ENCODE results near the gene MAFF.

Gene MAFF

DNA sequence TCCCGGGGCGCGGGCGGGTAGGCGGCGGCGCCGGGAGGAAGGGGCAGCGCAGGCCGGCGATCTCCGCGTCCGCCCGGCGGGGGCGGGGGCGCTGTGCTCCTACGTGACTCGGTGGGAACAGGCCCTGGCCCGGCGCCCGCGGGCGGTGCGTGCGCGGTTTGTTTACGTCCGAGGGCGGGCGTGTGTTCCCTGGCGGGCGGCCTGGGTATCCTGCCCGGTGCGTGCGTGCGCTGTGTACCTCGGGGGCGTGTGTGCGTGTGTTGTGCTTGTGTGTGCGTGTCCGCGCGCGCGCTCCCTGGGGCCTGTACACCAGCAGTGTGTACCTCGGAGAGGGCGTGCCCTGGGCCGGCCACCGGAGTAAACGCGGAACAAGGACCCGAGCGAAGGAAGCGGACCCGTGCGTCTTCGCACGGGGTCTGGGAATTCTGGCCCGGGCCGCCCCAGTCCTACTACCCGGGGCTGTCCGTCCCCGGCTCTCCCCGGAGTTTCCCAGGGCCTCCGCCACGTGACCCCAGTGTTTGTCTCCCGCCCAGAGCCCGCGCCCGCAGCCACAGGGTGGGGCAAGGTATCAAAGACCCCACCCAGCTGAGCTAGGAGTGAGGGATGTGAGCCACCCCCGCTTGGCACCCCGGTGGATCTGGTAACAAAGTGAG lies 769 bp downstream of the MAFF start:
- Histone ChIP-seq H2BK120ac (ENCODE audit: low read depth, low read length) (no peak overlapping the region), H4K91ac (ENCODE audit: low read depth, low read length, poor library complexity) (no peak overlapping the region), H3K27me3 (ENCODE audit: control insufficient read depth in 3 of 3, insufficient read depth in 3 of 3, low read depth in 1 of 3, low read length in 3 of 3) (peaks cover 0 to 23% (median 0%) of the 10 kb centered on the region in 3 experiments)

GRCh38 chr22:38203090-38203810 lies 1.5 kb downstream of the MAFF start:
- Histone ChIP-seq H2BK5ac (ENCODE audit: low read length) (no peak overlapping the region), H2AFZ (ENCODE audit: low read length) (peak overlapping the region; percentile 92), H3K36me3 (replicated peaks in 1 of 2; ENCODE audit: control insufficient read depth in 2 of 2, insufficient read depth in 2 of 2, low read length in 2 of 2) (peaks cover 0 to 2% of the 10 kb centered on the region in 2 donors), H3K18ac (ENCODE audit: low read length) (peak overlapping the region; percentile 96), H3K23ac (ENCODE audit: low read depth, low read length, poor library complexity) (peak overlapping the region; percentile 16), H3K4me1 (ENCODE audit: control insufficient read depth in 2 of 2, insufficient read depth in 1 of 2, low read depth in 1 of 2, low read length in 2 of 2) (peaks cover 8 to 10% of the 10 kb centered on the region in 2 donors), H4K91ac (ENCODE audit: low read depth, low read length, poor library complexity) (no peak overlapping the region), H3K4me2 (ENCODE audit: insufficient read depth, low read length, poor library complexity, severe bottlenecking) (peak overlapping the region; percentile 99), H3K9ac (ENCODE audit: low read depth, low read length, poor library complexity) (peak overlapping the region; percentile 72), H3K4me3 (ENCODE audit: low read length in 2 of 2) (peak overlapping the region; percentile 69 to 85), H2BK15ac (ENCODE audit: low read length) (no peak overlapping the region), H4K8ac (ENCODE audit: low read depth, low read length) (no peak overlapping the region), H3K4ac (ENCODE audit: low read length) (no peak overlapping the region), H3K27me3 (ENCODE audit: control insufficient read depth in 3 of 3, insufficient read depth in 3 of 3, low read depth in 1 of 3, low read length in 3 of 3) (peaks cover 0 to 23% (median 0%) of the 10 kb centered on the region in 3 experiments), H3K79me1 (ENCODE audit: low read depth, low read length) (peaks cover 2% of the 10 kb centered on the region), H3K27ac (replicated peaks; ENCODE audit: low read length) (no peak overlapping the region), H2AK5ac (ENCODE audit: low read depth, low read length) (peak overlapping the region; percentile 42), H3K9me3 (replicated peaks in 1 of 2; ENCODE audit: control insufficient read depth in 2 of 2, insufficient read depth in 1 of 2, low read depth in 1 of 2, low read length in 2 of 2) (peaks cover 0 to 1% of the 10 kb centered on the region in 2 donors), H2BK120ac (ENCODE audit: low read depth, low read length) (no peak overlapping the region), H3K14ac (ENCODE audit: low read length) (no peak overlapping the region), H2BK12ac (ENCODE audit: low read length) (peak overlapping the region; percentile 60)
- no peak for DNase-seq (ENCODE audit: low spot score)
- no CpG with 5 or more reads among the region's 19 CpGs for WGBS, 2 donors (ENCODE audit: extremely low coverage in 2 of 2, insufficient read length in 2 of 2, insufficient replicate concordance in 1 of 2)

More for the DNA sequence above, 769 bp downstream of the MAFF start:
- Histone ChIP-seq H3K79me1 (ENCODE audit: low read depth, low read length) (peaks cover 2% of the 10 kb centered on the region), H3K4me1 (ENCODE audit: control insufficient read depth in 2 of 2, insufficient read depth in 1 of 2, low read depth in 1 of 2, low read length in 2 of 2) (peaks cover 8 to 10% of the 10 kb centered on the region in 2 donors), H2BK12ac (ENCODE audit: low read length) (no peak overlapping the region), H2AK5ac (ENCODE audit: low read depth, low read length) (peak overlapping the region; percentile 42), H3K14ac (ENCODE audit: low read length) (peak overlapping the region; percentile 96), H3K4me3 (ENCODE audit: low read length in 2 of 2) (peak overlapping the region; percentile 69 to 85), H2AFZ (ENCODE audit: low read length) (peak overlapping the region; percentile 92), H3K23ac (ENCODE audit: low read depth, low read length, poor library complexity) (peak overlapping the region; percentile 95), H3K36me3 (replicated peaks in 1 of 2; ENCODE audit: control insufficient read depth in 2 of 2, insufficient read depth in 2 of 2, low read length in 2 of 2) (no peaks in the 10 kb centered on the region), H3K4me2 (ENCODE audit: insufficient read depth, low read length, poor library complexity, severe bottlenecking) (peak overlapping the region; percentile 99), H2BK15ac (ENCODE audit: low read length) (no peak overlapping the region), H3K27ac (replicated peaks; ENCODE audit: low read length) (no peak overlapping the region), H3K9me3 (replicated peaks in 1 of 2; ENCODE audit: control insufficient read depth in 2 of 2, insufficient read depth in 1 of 2, low read depth in 1 of 2, low read length in 2 of 2) (peaks cover 0 to 1% of the 10 kb centered on the region in 2 donors), H3K4ac (ENCODE audit: low read length) (no peak overlapping the region), H2BK5ac (ENCODE audit: low read length) (no peak overlapping the region), H3K9ac (ENCODE audit: low read depth, low read length, poor library complexity) (peak overlapping the region; percentile 97), H3K18ac (ENCODE audit: low read length) (peak overlapping the region; percentile 96), H4K8ac (ENCODE audit: low read depth, low read length) (no peak overlapping the region)
- no peak for DNase-seq (ENCODE audit: low spot score)
- no CpG with 5 or more reads among the region's 74 CpGs for WGBS, 2 donors (ENCODE audit: extremely low coverage in 2 of 2, insufficient read length in 2 of 2, insufficient replicate concordance in 1 of 2)

DNA sequence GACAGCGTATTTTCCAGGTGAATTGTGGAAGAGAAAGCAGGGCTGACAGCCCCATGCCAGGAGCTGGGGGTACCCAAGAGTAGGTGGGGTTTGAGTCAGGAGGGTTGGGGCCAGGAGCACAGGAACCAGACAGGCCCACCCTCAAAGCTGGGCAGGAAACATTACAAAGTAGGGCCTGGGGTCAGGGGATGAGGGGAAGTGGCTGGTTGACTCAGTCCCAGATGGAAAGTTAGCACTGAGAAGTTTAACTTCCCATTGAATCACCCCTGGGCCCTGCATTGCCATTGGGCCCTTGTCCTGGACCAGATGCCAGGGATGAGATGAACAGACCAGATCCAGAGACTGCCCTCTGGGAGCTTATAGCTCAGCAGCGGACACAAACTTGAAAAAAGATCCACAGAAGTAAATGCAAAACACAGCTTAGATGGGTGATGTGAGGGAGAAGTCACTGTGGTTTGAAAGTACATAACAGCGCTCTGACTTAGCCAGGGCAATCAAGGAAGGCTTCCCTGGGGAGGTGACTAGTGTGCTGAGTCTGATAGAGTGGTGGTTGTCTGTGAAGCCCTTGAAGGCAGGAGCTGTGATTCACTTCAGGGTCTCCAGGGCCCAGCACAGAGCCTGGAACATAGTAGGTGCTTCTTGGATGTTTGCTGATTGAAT lies 2.2 kb downstream of the MAFF start:
- Histone ChIP-seq H3K9ac (ENCODE audit: low read depth, low read length, poor library complexity) (no peak overlapping the region), H2BK120ac (ENCODE audit: low read depth, low read length) (no peak overlapping the region), H4K8ac (ENCODE audit: low read depth, low read length) (no peak overlapping the region), H2BK5ac (ENCODE audit: low read length) (no peak overlapping the region), H2AFZ (ENCODE audit: low read length) (no peak overlapping the region), H3K23ac (ENCODE audit: low read depth, low read length, poor library complexity) (no peak overlapping the region), H3K9me3 (replicated peaks in 1 of 2; ENCODE audit: control insufficient read depth in 2 of 2, insufficient read depth in 1 of 2, low read depth in 1 of 2, low read length in 2 of 2) (no peaks in the 10 kb centered on the region), H3K36me3 (replicated peaks in 1 of 2; ENCODE audit: control insufficient read depth in 2 of 2, insufficient read depth in 2 of 2, low read length in 2 of 2) (peaks cover 0 to 6% of the 10 kb centered on the region in 2 donors), H3K4me1 (ENCODE audit: control insufficient read depth in 2 of 2, insufficient read depth in 1 of 2, low read depth in 1 of 2, low read length in 2 of 2) (peaks cover 8 to 10% of the 10 kb centered on the region in 2 donors), H3K4me2 (ENCODE audit: insufficient read depth, low read length, poor library complexity, severe bottlenecking) (no peak overlapping the region), H4K91ac (ENCODE audit: low read depth, low read length, poor library complexity) (no peak overlapping the region), H3K18ac (ENCODE audit: low read length) (peak overlapping the region; percentile 41), H3K27me3 (ENCODE audit: control insufficient read depth in 3 of 3, insufficient read depth in 3 of 3, low read depth in 1 of 3, low read length in 3 of 3) (peaks cover 0 to 23% (median 0%) of the 10 kb centered on the region in 3 experiments), H2BK15ac (ENCODE audit: low read length) (no peak overlapping the region), H3K14ac (ENCODE audit: low read length) (no peak overlapping the region), H3K4me3 (ENCODE audit: low read length in 2 of 2) (peak overlapping the region in 1 of 2 donors; percentile 69), H3K4ac (ENCODE audit: low read length) (no peak overlapping the region), H3K79me1 (ENCODE audit: low read depth, low read length) (peaks cover 2% of the 10 kb centered on the region), H2BK12ac (ENCODE audit: low read length) (no peak overlapping the region), H3K27ac (replicated peaks; ENCODE audit: low read length) (no peak overlapping the region), H2AK5ac (ENCODE audit: low read depth, low read length) (no peak overlapping the region)
- WGBS, 2 donors (ENCODE audit: extremely low coverage in 2 of 2, insufficient read length in 2 of 2, insufficient replicate concordance in 1 of 2), result no CpG with 5 or more reads among the region's 3 CpGs
- DNase-seq (ENCODE audit: low spot score), result no peak

- no peak overlapping the region for H2BK15ac ChIP-seq (ENCODE audit: low read length)
- no peak overlapping the region for H3K23ac ChIP-seq (ENCODE audit: low read depth, low read length, poor library complexity)
- no peak overlapping the region for H3K27ac ChIP-seq (replicated peaks; ENCODE audit: low read length)
- no peak overlapping the region for H4K91ac ChIP-seq (ENCODE audit: low read depth, low read length, poor library complexity)
- no peaks in the 10 kb centered on the region for H3K9me3 ChIP-seq (replicated peaks in 1 of 2; ENCODE audit: control insufficient read depth in 2 of 2, insufficient read depth in 1 of 2, low read depth in 1 of 2, low read length in 2 of 2)
- H2BK12ac ChIP-seq (ENCODE audit: low read length), result no peak overlapping the region
- no peak overlapping the region for H2AK5ac ChIP-seq (ENCODE audit: low read depth, low read length)
- no CpG with 5 or more reads among the region's 7 CpGs for WGBS, 2 donors (ENCODE audit: extremely low coverage in 2 of 2, insufficient read length in 2 of 2, insufficient replicate concordance in 1 of 2)
- H3K4ac ChIP-seq (ENCODE audit: low read length), result no peak overlapping the region
- H4K8ac ChIP-seq (ENCODE audit: low read depth, low read length), result no peak overlapping the region
- no peak overlapping the region for H2AFZ ChIP-seq (ENCODE audit: low read length)
- H3K18ac ChIP-seq (ENCODE audit: low read length), result no peak overlapping the region
- peaks cover 2% of the 10 kb centered on the region for H3K79me1 ChIP-seq (ENCODE audit: low read depth, low read length)
- H2BK120ac ChIP-seq (ENCODE audit: low read depth, low read length), result no peak overlapping the region
- peaks cover 0 to 23% (median 0%) of the 10 kb centered on the region in 3 experiments for H3K27me3 ChIP-seq (ENCODE audit: control insufficient read depth in 3 of 3, insufficient read depth in 3 of 3, low read depth in 1 of 3, low read length in 3 of 3)
- H3K4me2 ChIP-seq (ENCODE audit: insufficient read depth, low read length, poor library complexity, severe bottlenecking), result no peak overlapping the region
- H3K14ac ChIP-seq (ENCODE audit: low read length), result no peak overlapping the region
- peaks cover 0 to 6% of the 10 kb centered on the region in 2 donors for H3K36me3 ChIP-seq (replicated peaks in 1 of 2; ENCODE audit: control insufficient read depth in 2 of 2, insufficient read depth in 2 of 2, low read length in 2 of 2)
- H2BK5ac ChIP-seq (ENCODE audit: low read length), result no peak overlapping the region
- peaks cover 8 to 10% of the 10 kb centered on the region in 2 donors for H3K4me1 ChIP-seq (ENCODE audit: control insufficient read depth in 2 of 2, insufficient read depth in 1 of 2, low read depth in 1 of 2, low read length in 2 of 2)
- DNase-seq (ENCODE audit: low spot score), result no peak
- H3K4me3 ChIP-seq (ENCODE audit: low read length in 2 of 2), result no peak overlapping the region
- no peak overlapping the region for H3K9ac ChIP-seq (ENCODE audit: low read depth, low read length, poor library complexity)
Measured at GRCh38 chr22:38204784-38205183, 3.0 kb downstream of the MAFF start.
